ENCODE results near the gene FHAD1.
"Not testable (repeated sequence)": the region's sequence is repeated elsewhere in the genome, so short reads cannot be mapped to it uniquely, and the experiment has no call there.

The FHAD1 gene

DNA sequence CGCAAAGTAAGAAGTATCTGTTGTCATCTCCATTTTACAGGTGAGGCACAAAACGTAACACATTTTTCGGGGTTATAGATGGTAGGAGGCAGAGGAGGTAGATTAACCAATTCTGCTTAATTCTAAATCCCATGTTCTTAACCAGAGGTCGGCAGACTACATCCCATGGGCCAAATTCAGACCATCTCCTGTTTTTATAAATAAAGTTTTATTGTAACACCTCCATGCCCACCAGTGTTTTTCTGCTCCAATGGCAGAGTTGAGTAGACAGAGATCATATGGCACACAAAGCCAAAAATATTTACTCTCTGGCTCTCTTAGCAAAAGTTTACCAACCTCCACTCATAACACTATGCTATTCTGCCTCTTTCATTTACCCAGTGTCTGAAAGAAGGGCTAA lies 30.9 kb downstream of the FHAD1 start:
- no peak for DNase-seq

DNA sequence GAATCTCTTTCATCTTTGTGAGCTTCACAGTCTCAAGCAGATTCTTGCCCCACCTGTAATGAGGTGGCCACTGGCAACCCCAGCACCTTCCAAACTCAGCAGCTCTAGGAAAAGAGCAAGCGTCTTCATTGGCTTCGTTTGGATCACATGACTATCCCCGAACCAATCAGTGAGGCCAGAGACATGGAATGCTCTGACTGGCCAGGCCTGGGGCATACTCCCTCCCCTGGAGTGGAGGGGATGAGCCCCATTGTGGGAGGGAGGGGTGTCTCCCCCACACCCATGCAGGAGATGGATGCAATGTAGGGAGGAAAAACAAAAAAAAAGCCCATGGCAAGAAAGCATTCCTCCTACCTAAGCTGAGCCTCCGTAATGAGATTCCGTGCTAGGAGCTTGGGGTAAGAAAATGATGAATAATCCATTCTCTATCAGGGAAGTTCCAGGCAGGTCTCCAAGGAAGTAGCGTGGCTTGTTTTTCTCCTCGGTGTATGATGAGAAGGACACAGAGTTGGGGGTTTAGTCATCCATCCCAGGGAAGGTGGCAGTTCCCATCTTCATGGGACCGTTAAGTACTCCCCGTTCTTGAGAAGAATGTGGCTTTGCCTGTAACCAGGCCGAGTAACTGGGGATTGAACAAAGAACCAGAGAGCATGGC lies 32.7 kb downstream of the FHAD1 start:
- DNase-seq, result no peak

GRCh38 chr1:15280416-15280815 lies 33.4 kb downstream of the FHAD1 start:
- no peak for DNase-seq

GRCh38 chr1:15282038-15282437 lies 35.0 kb downstream of the FHAD1 start:
- DNase-seq, result no peak

DNA sequence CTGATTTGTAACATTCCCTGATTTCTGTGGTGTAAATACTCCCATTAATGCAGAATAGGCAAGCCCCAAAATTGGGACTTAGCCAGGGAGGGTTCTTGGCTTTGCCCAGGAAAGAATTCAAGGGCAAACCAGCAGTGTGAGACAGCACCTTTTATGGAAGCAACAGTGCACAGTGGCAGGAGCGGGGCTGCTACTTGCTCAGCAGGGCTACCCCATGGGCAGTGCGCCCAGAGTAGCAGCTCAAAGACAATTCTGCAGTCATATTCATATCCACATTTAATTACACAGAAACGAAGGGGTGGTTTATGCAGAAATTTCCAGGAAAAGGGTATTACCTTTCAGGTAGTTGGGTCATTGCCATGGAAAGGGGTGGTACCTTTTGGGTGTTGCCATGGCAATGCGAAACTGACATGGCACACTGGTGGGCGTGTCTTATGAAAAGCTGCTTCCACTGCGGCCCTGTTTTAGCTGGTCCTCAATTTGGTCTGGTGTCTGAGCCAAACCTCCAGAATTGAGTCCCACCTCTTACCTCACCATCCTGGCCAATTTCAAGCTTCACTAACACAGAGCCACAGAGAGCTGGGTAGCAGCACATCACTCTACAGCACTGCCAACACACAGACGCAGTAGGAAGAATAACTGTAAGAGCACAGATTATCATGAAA lies 35.9 kb downstream of the FHAD1 start:
- DNase-seq, result no peak

GRCh38 chr1:15283526-15283925 lies 36.5 kb downstream of the FHAD1 start:
- no peak for DNase-seq

- DNase-seq, result no peak
Observed at GRCh38 chr1:15286452-15286851, 39.4 kb downstream of the FHAD1 start.

- DNase-seq, result no peak
Observed at GRCh38 chr1:15287035-15287979, 40.3 kb downstream of the FHAD1 start.

DNA sequence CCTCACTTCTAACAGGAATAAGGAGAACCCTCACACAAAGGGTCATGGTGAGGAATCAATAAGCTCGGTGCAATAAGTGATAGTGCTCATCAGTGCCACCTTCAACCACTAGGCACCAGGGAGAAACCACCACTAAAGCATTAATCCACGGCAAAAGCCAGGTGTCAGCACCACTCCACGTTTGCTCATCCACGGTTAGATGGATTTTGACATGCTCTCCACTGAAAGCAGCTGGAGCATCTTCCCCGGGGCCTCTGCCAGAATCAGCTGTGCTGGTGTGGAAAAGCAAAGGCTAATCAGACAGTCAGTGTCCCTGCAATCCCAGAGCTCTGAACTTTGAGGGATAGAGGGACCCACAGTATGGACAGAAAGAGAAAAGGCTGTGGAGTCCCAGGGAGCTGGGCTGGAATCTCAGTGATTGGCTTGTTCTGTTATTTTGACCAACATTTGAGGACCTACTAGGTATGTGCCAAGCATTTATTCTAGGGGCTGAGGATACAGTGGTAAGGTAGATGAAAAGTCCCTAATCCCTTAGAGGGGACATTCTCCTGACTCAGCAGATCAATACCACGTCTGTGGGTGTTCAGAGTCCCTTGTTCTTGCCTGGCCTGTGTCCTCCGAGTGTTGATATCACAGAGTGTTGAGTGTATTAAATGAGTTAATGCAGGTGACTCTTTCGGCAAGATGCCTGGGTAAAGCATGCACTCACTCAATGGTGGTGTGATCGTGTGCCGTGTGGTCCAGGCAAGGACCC lies 41.3 kb downstream of the FHAD1 start:
- DNase-seq, result peak in 1 of 2 experiments; percentile 55

DNA sequence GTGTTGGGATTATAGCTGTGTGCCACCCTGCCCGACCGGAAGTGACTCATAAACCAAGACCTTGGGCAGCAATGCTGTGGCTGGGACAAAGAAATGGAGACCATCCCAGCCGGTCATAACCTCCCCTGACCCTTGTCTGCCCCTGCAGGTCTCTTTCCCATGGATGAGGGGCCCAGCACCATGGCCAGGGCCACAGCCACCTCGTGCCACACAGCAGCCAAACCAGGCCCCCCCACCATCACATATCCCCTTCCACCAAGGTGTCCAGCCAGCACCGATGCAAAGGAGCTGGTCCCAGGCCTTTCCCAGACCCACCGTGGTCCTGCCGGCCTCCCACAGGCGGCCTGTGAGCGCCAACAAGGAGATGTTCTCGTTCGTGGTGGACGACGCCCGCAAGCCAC lies 42.2 kb downstream of the FHAD1 start:
- DNase-seq, result no peak

GRCh38 chr1:15290382-15290781 lies 43.4 kb downstream of the FHAD1 start:
- no peak for DNase-seq

GRCh38 chr1:15295696-15296095 lies 48.7 kb downstream of the FHAD1 start:
- DNase-seq, result no peak

DNA sequence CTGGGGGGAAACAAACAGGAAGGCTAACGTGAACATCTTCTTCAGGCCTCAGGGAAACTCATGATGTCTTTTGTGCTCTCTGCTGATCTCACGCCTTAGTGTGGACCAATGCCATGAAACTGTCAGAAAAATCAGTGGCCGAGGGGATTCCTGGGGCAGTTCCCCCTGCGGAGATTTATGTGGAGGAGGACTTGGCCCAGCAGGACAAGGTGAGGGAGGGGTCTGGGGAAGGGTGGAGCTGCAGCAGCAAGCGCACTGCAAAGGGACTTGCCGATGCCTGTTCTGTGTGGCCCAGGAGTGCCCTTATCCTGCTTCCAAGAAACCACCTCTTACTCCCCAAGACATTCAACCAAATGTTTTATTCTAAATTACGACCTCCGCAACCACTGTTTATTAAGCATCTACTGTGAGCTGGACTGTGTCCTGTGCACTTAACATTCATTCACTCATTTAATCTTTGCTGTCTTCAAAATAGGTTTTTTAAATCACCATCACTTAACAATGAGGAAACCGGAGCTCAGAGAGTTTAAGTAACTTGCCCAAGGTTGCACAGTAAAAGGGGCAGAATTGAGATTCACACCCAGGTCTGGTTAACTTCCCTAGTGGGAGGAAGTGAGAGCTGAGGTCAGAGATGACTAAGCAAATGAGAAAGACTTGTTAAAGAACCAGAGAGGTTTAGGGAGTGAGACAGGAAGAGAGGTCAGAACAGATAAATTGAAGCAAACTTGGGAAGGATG lies 49.7 kb downstream of the FHAD1 start:
- no peak for DNase-seq

GRCh38 chr1:15297975-15298374 lies 51.0 kb downstream of the FHAD1 start:
- DNase-seq, result not testable (repeated sequence)

- DNase-seq, result no peak
Observed at GRCh38 chr1:15299179-15299578, 52.2 kb downstream of the FHAD1 start.

DNA sequence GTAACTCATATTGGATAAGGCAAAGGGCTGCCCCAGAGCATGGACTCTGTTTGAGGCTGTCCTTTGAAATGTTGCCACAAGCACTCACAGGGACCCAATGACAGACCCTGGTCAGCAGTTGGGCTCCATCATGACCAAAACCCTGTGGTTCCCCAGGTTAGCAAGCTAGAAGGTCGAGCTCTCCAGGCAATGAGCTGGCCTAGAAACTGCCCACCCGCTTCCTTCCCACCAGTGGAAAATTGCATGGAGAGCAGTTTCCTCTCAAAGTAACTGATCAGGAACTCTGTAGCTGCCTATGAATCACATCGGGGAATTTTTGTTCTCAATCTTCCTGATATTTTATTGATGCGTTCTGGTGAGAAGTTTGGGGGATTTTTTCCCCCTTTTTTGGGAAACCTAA lies 52.8 kb downstream of the FHAD1 start:
- no peak for DNase-seq

DNA sequence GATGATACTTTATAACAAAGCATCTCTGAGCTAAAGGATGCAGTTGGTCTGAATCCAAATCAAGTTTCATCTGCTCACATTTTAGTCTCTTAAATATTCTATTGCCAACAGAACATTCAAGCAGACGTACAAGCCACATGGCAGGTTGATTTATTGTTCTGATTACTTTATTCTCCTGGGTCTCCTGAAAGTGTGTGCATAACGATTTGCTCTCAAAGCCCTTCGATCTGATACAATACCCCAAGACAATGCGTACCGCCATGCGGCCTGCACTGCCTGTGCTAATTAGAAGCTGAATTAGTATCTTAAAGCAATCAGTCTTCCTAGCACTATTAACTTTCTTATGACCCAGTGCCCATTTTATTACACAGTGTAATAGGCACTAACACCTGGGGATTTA lies 56.9 kb downstream of the FHAD1 start:
- DNase-seq, result no peak

- peak in 1 of 2 experiments; percentile 65 for DNase-seq
Observed at GRCh38 chr1:15304708-15305467, 57.9 kb downstream of the FHAD1 start.

- DNase-seq, result no peak
Observed at GRCh38 chr1:15305468-15305770, 58.4 kb downstream of the FHAD1 start.

- DNase-seq, result not testable (repeated sequence)
Observed at GRCh38 chr1:15306352-15306751, 59.3 kb downstream of the FHAD1 start.

- no peak for DNase-seq
Observed at GRCh38 chr1:15308135-15308534, 61.1 kb downstream of the FHAD1 start.

- DNase-seq, result no peak
Observed at GRCh38 chr1:15308621-15309027, 61.6 kb downstream of the FHAD1 start.
